GM21515 (cell line): Measurements from ENCODE around the gene DCST2.
A peak's percentile ranks its signal among the peaks of the same experiment; 100 is the strongest.

Experiments
- ATAC-seq: cut with Tn5 transposase; IDR thresholded peaks from one replicate; pipeline ENCODE4 v1.9.1; 2021; ENCODE audit not compliant: unreplicated experiment

DCST2 gene

GRCh38 chr1:155011437-155012025 is 22.1 kb downstream of the DCST2 start:
- no peak for ATAC-seq

- ATAC-seq, result no peak
Measured at GRCh38 chr1:155011004-155011416, 22.6 kb downstream of the DCST2 start.

GRCh38 chr1:155010211-155010918 is 23.2 kb downstream of the DCST2 start:
- ATAC-seq, result no peak

GRCh38 chr1:155009742-155010141 is 23.8 kb downstream of the DCST2 start:
- ATAC-seq, result no peak

GRCh38 chr1:155009221-155009711 is 24.3 kb downstream of the DCST2 start:
- no peak for ATAC-seq

- ATAC-seq, result no peak
Measured at GRCh38 chr1:155008015-155008941, 25.3 kb downstream of the DCST2 start.

GRCh38 chr1:155007251-155007828 is 26.2 kb downstream of the DCST2 start:
- ATAC-seq, result no peak

- ATAC-seq, result no peak
Measured at GRCh38 chr1:155006601-155007101, 26.9 kb downstream of the DCST2 start.

DNA sequence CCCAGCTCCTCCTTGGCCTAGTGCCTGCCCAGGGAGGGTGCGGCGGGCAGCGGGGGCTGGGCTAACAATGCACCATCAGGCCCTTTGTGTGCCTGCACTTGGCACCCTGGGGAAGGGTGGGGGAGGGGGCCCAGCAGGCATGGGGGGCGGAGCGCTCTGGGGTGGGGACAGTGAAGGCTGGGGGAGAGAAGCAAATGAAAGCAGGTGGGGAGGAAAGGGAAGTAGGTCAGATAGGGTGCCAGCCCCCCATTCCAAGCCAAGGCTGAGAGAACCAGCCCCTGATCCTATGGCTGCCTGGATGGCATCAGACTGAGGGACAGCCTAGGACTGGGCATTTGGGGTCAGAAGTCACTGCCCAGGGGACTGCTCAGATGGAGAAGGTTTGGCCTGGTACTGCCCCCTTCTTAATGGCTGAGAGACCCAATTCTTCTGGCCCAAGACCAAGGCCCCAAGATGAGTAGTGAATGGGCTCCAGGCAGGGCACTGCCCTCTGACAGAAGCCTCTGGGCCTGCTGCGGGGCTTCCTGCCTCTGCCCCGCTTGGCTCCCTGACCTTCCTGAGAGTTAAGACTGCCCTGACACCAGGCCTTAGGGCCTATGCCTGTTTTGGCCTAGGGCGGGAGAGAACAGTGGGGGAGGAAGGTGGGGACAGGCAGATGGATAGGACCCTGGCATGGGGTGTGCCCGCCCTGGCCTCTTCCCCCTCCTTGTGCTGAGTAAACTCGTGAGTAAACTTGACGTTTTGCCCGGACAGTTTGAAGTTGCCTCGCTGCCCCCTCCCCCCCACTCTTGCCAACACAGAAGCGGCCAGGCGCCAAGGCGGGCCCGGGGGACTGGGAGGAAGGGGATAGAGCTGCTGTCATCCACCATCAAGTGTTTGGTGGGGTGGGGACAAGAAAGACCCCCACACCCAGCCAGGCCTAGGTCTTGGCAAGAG is 28.2 kb downstream of the DCST2 start:
- no peak for ATAC-seq

DNA sequence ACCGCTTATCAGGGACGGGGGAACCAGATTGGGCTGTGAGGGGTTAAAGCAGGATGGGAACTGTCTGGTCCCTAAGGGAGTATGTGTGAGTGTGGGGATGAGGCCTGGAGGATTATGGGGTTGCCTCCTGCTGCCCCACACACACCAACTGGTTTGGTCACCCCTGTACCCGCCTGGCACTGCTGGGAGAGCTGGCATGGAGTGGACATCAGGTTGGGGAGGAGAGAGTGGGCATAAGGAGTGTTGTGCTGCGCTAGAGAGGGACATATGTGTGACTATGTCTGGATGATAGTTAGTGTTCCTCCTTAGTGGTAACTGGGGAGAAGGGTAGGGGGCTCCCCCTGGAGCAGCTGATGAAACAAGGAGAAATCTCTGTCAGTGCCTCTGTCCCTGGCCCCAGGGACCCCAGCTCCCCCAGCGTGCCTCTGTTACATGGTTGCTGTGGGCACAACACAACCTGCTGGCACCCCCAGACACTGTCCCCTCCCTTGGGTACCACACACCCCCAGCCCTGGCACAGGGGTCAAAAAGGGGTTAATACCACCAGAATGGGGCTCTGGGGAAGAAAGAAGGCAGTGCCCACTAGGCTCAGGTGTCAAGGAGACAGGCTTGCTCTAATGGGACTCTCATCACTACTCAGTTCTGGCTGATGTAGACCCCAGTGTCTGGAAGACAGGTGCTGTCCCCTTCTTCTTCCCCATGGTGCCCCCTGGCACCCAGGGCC is 29.1 kb downstream of the DCST2 start:
- ATAC-seq, result no peak

DNA sequence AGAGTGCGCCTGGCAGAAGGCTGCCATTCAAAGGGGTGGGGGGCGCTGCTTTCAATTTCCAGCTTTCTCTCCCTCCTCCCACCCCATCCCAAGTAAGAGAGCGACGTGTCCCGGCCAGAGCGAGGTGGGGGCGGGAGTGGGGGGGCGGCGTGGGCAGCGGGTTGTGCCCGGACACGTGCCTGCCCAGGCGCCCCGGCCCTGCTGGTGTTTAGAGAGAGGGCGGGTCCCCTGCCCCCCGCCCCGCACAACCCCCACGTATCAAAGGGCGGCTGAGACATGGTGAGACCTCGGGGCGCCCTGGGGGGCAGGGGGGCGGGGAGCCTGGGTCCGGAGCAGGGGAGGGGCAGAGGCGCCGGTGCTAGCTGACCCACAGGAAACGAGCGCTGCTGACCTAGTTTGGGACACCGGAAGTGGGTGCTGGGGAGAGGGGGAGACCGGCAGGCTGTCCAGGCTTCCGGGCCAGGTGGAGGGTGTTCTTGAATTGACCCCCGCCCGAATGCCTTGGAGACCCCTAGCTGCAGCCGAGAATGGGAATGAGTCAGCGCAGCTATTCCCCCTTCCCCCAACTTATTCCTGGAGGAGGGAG is 29.7 kb downstream of the DCST2 start:
- no peak for ATAC-seq

- no peak for ATAC-seq
Measured at GRCh38 chr1:155003227-155003765, 30.3 kb downstream of the DCST2 start.

DNA sequence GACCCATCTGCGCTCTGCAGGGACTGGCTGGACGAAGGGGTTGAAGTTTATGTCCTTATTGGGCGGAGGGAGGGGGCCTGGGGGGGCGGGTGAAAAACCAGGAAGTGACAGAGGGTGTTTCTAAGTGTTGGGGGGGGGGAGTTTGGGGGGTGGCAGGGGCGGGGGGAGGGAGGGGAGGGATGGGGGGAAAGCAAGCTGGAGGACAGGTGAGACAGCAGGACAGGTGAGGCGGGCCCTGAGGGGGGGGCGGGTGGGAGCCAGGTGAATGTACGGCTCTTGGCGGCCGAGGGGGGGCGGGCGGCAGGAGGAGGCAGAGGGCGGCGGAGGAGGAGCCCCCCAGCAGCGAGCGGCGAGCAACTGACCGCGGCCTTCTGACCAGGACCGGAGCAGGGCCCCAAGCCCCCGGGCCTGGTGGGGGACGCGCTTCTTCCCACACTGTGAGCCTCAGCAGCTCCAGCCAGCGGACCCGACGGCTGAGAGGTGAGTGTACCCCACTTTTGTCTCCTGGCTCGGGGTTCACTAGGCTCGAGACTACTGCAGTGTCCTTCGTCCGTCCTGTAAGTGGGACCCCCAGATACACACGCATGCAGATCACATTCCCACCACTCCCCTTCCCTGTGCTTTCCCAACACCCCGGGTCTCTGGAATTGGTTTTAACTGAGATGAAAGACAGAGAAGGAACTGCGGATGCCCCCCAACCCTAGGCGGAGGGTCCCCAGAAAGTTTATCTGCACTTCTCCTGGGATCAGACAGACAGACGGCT is 30.9 kb downstream of the DCST2 start, which contains the start of gene ZBTB7B:
TSS of gene ZBTB7B (plus strand) at position 339 of the 763 bp plus-strand sequence. CDS start 11,859 bp downstream, outside the sequence.
- ATAC-seq, result peak; percentile 0

DNA sequence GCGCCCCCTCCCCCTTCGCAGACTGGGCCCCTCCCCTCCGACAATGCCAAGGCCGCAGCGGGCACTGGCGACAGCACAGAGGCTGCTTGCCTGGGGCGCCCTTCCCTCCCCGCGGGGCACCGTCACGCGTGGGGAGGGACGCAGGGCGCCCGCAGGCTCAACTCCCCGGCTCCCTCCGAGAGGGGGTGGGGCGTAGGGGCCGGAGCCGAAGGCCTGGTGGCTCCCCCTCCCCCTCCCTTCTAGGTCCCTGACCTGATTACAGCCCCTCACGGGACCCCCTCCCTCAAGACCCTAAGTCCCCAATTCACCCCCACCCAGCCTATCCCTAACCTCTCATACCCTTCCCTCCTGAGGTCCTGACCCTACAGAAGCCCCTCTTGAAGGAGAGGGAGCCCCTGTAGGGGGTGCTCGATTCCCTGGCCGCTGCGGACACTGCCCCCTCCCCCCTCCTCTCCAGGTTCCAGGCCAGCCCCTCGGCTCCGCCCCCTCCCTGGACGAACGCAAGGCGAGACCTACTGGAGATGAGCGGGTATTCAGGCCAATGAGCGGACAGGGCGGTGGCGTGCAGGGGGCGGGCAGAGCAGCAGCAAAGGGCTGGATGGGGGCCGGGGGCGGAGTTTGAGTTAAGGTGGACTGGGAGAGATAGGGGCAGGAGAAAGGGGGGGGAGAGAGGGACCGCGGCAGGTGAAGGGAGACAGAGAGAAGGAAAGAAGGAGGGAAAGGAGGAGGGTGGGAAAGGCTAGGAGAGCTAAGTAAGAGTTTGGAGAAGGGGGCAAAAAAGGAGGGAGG is 31.7 kb downstream of the DCST2 start:
- peak; percentile 49 for ATAC-seq

DNA sequence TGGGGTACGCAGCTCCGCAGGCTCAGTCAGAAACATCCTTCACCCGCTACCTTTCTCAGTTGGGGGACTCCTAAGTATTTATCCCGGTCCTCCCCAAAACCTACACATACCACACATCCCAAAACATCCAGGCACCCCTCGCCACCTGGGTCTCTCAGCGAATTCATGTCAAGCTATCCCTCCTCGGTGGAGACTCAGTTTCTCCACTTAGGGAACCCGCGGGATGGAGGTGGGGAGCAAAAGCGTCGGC is 32.2 kb downstream of the DCST2 start:
- ATAC-seq, result no peak

DNA sequence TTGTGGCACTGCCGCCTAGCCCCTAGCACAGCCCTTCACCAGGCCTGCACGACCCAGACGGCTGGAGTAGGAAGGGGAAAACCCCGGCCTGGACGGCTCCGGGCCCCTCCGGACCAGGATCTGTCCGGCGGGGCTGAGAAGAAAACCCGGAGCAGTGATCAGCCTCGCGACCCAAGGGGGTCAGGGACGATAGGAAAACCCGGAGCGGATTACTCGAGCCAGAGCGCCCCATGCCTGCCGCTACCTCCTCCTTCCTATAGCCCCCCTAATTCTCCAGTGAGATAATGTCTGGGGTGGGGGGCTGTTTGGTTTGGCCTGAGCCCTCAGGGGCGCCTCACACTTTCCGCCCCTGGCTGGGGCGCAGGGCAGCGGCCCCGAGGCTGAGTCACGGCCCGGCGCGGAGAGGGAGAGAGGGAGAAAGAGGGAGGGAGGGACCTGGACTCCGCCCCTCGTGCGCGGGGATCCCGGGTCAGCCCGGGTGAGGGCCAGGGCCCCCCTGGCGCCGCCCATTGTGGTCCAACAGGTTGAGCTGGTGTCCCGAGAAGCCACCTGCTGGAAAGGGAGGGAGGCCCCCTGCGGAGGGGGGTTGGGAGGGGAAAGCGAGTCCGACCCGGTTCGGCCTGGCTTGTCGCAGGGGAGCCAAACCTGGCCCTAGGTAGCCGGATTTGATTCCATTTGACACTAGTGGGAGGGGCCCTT is 32.7 kb downstream of the DCST2 start:
- ATAC-seq, result peak; percentile 30

- no peak for ATAC-seq
Measured at GRCh38 chr1:155000411-155000725, 33.2 kb downstream of the DCST2 start.
